ENCODE data around the gene LPAR5.

The LPAR5 gene

DNA sequence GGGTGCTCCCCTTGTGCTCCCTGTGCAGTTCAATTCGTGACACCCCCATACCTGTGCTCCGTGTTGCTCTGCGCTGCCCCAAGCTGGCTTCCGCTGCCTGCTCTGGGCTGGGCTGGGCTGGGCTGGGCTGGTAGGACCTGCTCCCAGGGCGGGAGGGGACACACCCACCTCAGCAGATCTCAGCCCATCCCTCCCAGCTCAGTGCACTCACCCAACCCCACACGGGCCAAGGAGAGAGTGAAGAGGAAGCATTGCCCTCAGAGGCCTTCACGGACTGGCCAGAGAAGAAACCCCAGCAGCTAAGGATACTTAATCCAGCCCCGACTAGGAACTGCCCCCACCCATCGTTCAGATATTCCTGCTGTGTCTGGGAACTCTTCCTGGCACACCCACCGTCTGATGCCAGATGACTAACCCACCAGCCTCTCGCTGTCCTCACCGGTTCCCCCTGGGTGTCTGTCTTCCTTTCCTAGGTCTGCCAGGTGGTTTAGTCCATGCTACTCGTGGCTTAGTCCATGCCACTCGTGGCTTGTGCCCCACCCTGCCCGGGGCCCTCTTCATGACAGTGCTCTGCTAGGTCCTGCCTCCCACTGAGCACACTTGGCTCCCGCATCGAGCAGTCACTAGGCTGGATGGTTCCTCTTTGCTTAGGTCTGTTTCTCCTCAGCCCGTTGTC lies at the start of gene LPAR5:
TSS of gene LPAR5 (minus strand) at position 104 of the 676 bp plus-strand sequence. CDS start 14,711 bp downstream, outside the sequence.
- no peak for DNase-seq

DNA sequence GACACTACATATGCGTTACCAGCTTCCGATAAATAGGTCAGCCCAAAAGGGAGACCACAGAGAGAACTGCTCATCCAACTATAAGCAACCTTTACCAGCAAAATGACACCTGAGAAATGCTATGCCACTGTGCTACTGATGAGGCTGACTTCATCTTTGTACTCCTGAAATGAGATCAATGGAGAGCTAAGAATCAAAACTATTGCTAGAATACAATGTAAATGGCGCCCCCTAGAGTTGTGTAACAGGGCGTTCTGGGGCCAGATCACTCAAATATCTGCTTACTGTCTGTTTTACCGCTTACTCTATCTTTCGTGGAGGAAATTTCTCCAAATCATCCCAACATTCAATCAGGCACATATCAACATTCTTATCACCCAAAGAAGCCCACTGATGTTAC lies 48.9 kb upstream of the LPAR5 start:
- DNase-seq, result no peak

DNA sequence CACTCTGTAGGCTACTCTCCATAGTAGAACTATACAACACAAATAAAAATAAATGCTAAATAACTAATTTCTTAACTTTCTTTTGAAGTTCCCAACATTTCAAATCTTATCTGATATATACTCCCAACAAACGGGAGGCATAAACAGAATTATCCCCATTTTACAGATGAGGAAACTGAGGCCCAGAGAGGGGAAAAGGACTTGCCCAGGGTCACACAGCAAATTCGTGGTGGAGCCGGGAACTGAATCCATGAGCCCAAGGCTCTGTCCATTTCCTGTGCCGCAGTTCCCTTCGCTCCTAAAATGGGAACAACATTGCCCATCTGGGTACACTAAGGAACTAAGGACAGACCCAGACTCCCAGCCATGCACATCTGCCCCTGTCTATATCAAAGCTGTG lies 41.2 kb upstream of the LPAR5 start:
- no peak for DNase-seq

DNA sequence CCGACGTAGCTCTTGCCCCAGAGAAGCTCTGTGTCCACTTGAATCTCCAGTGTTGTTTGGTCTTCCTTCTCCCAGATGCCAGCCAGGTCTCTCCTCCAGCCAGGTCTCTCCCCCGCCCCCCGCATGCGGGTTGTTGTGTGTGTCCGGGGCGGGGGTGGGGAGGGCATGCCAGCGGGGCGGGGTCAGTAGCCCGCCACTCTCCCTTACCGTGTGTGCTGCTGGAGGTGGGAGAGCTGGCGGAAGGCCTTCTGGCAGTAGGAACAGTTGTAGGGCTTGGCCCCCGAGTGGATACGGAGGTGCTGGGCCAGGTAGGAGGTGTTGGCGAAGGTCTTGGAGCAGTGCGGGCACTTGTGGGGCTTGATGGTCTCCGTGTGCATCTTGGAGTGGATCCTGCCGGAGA lies 36.4 kb upstream of the LPAR5 start:
- no peak for DNase-seq

DNA sequence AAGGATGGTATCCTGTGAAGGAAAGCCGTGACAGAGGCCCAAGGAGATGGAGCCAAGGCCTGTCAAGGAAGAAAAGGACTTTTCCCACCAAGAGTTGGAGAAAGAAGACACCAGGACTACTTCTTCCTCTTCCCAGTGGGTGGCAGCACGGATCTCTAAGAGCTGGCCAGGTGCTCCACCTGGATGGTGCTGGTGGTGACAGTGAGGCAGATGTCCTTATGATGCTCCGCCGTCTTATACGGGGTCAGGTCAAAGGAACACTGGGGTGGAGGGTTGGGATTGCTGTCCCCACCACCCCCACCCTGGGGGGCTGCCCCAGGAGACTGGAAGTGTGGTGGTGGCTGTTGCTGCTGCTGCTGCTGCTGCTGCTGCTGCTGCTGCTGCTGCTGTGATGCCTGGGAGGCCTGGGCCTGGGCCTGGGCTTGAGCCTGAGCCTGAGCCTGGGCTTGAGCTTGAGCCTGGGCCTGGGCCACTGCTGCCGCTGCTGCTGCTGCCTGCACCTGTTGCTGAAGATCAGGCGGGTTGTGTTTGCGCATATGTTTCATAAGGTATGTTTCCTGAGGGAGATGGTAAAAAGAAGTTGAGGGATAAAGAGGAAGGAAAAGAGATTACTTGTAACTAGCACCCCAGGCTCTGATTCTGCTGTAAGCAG lies 31.9 kb upstream of the LPAR5 start:
- no peak for DNase-seq

DNA sequence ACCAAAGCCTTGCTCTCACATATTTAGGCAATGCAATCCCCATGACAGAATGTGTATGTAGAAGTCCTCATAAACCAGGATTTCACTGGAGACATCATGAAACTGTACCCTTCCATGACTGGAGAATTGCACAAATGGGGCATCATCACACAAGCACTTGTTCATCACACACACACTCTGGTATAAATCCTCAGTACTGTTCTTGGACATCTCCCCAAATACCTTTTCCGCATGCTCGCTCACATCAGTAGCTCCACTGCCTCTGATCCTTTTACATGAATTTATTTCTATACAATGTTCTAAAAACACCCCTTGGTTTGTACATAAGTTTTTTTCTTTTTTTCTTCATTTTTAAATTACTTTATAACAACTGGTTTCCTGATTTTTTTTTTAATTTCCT lies 30.5 kb upstream of the LPAR5 start:
- no peak for DNase-seq

DNA sequence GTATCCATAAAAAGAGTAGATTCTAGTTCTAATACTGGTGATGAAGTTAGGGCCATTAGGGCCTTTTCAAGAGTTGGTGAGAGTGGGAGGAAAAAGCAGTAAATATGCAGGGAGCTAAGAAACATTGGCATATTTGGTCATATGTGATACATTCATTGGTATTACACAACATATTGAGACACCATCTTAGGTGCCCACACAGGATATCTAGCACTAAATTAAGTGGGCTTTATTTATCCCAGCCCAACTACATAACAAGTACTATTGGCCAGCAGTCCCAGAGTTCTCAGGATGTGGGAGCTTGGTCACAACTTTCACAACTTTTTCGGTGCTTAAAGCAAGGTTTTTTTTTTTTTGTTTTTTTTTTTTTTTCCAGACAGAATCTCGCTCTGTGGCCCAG lies 29.1 kb upstream of the LPAR5 start:
- no peak for DNase-seq

DNA sequence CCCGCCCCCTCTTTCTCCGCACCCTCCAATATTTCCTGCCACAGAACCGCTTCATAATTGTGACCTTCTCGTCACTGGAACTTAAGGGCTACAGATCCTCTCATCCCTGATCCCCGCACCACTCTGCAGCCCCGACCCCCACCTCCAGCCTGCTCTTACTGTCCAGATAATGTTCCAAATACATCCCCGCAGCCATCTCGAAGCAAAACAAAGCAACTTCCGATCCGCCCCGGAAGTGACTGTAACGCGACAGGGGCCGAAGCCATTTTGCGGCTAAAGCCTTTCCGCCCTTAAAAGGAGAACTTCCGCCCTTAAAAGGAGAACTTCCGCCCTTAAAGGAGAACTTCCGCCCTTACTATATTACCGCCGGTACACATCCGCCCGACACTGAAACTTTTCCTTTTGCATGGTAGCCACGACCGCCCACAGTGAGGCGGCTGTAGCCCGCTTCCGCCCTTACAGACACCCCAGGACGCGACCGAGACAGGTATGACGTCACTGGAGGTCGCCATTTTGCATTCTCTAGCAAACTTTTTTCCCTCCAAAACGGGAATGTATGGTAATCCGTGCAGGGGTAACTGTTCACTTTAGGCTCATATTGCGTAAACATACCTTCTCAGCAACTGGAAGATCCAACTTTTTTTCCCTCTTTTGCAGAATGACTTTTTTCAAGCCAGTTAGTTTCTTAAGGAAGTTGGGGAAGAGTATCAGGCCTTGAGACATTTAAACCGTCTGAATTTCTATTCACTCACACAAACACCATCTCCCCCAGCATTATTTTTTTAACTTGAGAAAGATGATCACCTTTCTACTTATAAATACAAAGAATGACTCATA lies 27.4 kb upstream of the LPAR5 start, which contains the start of gene ING4:
TSS of gene ING4 (minus strand) at position 214 of the 837 bp plus-strand sequence. CDS start at position 196, 18 bp downstream.
- DNase-seq, result peak; percentile 92

DNA sequence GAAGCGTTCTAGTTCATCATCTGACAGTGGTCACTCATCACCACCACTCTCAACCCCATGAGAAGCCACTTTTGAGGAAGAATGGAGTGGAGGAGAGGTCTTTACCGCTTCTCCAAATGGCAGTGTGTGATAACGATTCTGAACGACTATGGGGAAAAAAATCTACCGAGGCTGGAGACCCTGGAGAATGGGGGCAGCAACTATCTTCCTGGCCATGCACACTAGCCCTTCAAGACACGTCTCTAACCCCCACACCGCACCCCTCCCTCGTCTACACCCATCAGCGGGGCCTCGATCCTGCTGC lies 26.8 kb upstream of the LPAR5 start:
- DNase-seq, result no peak

DNA sequence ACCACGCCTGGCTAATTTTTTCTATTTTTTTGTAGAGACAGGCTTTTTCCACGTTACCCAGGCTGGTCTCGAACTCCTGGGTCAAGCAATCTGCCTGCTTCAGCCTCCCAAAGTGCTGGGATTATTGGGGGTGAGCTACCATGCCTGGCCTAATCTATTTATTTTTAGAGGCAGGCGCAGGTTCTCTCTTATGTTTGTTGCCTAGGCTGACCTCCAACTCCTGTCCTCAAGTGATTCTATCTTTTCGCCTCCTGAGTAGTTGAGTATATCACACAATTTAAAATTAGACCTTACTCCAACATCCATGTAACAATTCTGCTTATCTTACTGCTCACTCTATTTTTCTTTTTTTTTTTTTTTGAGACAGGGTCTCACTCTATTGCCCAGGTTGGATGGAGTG lies 18.2 kb upstream of the LPAR5 start:
- DNase-seq, result no peak

DNA sequence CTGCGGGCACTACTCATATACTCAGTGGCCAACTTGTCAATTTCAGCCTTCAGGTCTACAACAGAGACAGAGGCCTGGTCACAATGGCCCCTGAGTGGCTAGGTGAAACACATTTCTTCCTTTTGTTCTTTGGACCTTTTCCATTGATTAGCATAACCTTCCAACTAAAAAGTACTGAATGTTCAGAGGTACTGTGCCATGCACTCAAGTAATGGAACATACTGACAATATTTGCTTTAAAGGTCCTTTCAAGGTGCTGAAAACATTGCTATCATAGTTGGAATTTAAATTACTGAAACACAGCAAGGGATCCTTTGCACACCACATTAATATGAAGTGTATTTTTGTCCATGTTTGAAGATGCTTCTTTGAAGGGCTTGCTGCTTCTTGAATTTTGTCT lies 17.6 kb upstream of the LPAR5 start:
- no peak for DNase-seq

DNA sequence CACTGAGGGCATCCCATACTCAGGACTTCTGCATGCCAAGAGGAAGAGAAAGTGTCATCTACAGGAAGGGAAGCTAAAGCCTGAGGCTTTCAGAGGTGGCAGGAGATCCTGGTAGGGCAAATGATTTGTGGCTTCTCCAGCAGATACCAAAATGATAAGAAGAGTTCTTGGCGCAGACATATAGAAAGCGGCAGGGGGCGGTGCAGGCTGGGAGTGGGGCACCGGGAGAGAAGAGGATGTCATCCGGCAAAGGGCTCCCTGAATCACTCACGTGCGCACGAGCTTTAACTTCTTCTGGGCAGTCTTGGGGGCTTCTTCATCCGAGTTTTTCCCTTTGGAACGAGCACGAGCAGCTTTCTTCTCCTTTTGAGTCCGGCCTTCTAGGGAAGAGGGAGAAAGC lies 16.6 kb upstream of the LPAR5 start:
- no peak for DNase-seq

DNA sequence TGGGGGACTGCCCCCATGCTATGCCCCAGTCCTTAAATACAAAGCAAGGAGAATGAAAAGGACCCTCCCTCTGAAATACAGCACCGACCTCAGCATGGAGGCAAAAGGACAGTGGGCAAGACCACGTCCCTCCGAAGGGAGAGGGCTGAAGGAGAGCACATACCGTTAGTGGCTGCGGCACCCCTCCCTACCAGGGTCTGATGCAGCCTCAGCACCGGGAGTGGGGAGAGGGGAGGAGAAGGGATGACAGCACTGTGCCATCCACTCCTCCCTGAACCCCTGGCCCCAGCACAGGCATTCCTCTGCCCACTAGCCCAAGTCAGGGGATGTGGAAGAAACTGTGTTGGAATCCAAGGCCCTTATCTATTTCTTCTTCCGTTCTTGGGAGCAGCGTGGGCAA lies 15.1 kb upstream of the LPAR5 start:
- DNase-seq, result no peak

DNA sequence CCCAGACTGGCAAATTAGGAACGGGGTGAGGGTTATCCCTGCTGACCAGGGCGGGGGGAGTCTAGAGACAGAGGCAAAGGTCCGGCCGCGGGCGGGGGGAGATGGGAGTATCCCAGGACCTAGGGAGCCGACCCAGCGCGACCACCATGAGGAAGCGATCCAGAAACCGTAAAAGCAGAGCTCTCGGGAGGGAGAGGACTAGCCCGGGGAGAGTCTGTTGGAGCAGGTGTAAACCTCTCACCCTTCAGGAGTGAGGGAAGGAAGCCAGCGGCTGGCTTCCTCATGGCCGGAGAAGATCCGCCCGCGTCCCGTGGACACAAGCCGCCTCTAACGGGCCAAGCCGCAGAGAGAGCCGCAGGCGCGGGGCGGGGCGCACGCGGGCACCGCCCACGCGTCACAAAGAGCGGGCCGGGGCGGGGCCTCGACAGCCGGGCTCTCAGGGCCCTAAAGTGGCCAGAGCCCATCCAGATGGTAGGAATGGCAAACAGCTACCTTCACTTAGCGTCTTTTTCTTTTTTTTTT lies 11.4 kb upstream of the LPAR5 start, which contains the start of gene ACRBP:
TSS of gene ACRBP (minus strand) at position 350 of the 522 bp plus-strand sequence. CDS start at position 284, 66 bp downstream.
- DNase-seq, result no peak

DNA sequence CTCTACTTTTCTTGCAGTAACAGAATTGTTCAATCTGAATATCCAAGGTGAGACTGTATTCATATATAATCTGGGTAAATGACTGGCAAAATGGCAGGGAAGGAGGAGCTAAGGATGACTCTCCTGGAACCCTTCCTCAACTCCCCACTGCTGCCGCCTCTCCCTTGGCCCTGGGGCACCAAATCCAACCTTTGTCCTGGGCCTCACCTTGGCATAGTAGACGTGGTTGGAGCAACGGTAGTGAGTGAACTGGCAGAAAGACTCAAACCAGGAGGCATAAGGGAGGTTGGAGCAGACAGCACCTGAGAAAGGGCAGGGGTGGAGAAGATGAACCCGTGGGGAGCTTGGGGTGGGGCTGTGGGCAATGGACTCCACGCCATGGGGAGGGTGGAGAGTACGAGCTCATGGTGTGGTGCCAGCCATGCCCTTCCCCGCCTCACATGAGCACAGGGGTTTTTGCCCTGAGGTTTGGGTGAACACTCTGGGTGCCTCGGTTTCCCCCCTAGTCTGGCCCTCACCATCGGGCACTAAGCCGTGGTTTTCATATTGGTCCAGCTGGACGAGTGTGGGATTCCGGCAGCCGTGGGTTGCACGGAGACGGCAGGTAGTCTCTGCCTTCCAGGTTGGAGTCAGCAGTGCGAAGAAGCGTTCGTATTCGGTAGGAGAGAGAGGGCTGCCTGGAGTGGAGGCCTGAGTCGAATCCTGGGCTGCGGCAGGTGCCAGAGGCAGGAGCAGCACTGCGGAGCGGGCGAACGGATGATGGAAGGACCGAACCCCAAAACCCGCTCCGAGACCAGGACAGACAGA lies 10.7 kb upstream of the LPAR5 start:
- DNase-seq, result no peak

DNA sequence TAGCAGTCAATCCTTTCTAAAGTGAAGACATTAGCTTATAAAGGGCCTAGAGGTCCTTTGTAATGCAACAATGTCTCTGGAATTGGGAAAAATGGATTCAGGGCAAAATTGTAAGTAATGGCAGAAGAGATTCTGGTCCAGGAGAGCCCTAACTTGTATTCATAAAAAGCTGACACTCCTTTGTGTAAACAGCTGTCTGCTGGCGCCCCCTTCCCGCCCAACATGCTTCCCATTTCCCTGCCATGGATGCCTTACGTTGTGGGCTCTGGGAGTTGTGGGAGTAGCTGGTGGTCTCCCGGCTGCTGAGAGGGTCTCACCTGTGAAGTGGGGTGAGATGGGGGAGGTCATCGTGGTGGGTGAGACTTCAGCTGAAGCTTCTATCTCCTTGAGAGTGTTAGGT lies 9.1 kb upstream of the LPAR5 start:
- DNase-seq, result no peak

DNA sequence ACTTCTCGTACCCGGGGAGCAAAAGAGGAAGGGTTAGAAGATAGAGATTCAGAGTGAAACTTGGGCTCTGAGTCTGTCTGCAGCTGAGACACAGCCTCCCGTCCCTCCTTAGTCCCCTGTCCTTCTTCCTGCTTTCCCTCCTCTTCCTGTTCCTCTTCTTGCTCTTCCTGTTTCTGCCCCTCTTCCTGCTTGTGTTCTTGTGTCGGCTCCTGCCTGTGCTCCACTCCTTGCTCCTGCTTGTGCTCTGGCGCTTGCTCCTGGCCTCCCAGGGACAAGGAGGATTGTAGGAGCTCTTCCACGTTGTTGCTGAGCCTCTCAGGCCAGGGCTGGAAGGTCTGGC lies 8.5 kb upstream of the LPAR5 start:
- no peak for DNase-seq

DNA sequence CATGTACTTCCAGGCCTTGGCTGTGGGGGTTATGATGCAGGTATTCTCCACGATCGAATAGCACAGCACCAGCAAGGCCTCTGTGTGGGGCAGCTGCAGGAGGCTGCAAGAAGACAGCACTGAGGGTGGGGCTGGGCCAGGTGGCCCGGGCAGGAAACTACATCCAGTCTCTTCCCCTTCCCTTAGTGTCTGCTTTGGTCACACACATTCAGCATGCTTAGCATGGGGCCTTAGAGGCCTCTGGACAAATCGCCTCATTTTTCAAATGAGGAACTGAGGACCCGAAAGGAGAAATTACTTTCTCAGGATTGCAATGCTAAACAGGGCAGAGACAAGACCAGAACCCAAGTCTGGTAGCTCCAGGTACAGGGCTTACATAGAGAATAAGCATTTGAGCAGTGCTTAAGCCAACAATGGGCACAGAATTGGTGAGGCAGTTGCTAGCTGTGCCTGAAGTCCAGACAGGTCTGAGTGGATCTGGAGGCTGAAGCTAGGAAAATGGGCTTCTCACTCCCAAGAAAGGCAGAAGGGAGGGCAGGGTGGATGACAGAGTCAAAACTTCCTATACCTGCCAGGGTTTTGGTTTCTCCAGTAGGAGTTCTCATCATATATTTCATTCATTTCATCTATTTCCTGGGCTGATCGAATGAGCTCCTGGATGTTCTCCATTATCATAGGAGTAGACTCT lies 8.0 kb upstream of the LPAR5 start:
- no peak for DNase-seq

DNA sequence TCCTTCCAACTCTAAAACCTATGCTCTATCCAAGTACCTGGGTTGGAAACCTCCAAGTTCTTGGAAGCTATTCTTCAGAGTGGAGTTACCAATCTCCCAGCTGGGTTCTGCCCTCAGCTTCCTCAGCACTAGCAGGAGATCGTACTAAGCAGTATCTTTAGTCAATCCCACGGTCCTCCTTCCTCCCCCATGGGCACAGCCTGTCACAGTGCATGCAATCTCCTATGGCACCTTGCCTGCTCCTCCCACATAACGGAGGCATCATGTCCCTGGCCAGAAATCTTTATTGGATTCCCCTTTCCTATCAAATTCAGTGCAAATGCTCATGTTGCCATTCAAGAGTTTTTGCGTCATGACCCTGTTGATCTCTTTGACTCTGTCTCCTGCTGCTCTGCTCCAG lies 5.4 kb upstream of the LPAR5 start:
- DNase-seq, result no peak

DNA sequence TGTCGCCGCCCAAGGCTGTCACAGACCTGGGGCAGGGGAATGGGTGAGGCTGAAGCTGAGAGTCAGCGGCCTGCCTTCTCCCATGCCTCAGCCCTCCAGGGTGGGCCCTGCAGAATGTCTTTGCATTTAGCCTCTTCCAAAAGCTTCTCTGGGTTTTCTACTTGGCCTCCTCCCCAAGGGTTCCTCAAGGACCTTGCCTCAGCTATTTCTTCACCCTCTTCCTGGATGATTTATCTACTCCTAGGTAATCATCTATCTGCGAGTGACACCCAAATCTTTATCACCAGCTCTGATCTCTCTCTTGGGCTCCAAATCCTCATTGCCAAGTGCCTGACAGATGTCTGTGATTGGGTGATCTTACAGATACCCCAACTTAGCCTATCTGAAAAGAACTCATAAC lies 4.7 kb upstream of the LPAR5 start:
- no peak for DNase-seq

DNA sequence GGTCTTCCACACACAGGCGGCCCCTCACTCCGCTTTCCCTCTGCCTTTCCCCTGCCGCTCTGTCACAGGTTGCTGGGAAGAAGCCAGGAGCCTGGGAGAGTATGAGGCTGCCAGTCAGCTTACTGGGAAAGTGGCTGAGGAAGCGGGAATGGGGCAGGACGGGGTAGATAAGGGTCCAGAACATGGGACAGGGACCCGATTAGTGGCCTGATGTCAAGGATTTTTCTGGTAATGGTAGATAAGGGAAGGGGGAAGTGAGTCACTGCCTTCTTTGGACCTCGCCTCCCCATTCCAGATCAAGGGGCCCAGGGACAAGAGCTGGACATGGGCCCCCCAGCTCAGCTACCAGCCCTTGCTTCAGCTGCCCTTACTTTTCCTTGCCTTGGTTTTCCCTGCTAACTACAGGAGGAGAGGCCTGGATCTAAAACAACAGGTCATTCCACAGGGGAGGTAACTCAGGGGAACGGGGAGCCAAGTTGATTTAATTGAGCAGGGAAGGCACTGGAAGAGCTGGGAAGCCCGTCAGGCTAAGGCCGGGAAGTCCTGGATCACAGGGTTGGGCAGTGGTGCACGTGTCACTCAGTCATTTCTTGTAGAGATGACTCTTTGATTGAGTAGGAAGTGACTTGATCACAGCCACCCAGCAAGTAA lies 3.5 kb upstream of the LPAR5 start:
- no peak for DNase-seq

DNA sequence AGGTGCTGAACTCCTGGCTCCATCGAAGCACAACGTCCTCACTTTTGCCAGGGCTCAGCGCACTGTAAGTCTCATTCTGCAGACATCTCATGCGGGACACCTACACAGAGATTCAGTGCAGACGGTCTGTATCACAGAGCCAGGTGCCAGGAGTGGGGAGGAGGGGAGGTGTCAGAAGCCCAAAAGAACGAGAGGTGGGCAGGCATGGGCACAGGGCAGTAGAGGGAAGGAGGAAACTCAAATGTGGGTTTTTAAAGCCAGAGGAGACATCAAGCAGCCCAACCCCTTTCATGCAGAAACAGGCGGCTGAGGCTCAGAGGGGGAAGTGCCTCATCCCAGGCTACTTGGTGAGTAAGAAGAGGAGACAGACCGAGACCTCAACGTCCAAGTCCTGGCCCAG lies 2.5 kb upstream of the LPAR5 start:
- no peak for DNase-seq

Measured in activated effector memory CD4-positive, alpha-beta T cell treated with Interleukin-2 at 50 U/mL for 16 hours (primary cell).